ENCODE results near the gene ZFAND6.

Gene ZFAND6

GRCh38 chr15:80052597-80053304, 6.7 kb upstream of the ZFAND6 start:
- no peak for DNase-seq (ENCODE audit: low read depth)

- DNase-seq (ENCODE audit: low read depth) = no peak
These were observed 3.5 kb upstream of the ZFAND6 start for GRCh38 chr15:80055933-80056332.

GRCh38 chr15:80058044-80058443, 1.4 kb upstream of the ZFAND6 start:
- DNase-seq (ENCODE audit: low read depth) = no peak

- DNase-seq (ENCODE audit: low read depth) = peak; percentile 31
These were observed 395 bp downstream of the ZFAND6 start for GRCh38 chr15:80059786-80060355.

- DNase-seq (ENCODE audit: low read depth) = no peak
These were observed 1.0 kb downstream of the ZFAND6 start for GRCh38 chr15:80060356-80061006.

GRCh38 chr15:80061582-80061981, 2.1 kb downstream of the ZFAND6 start:
- DNase-seq (ENCODE audit: low read depth) = no peak

GRCh38 chr15:80066912-80067311, 7.4 kb downstream of the ZFAND6 start:
- DNase-seq (ENCODE audit: low read depth) = no peak

- no peak for DNase-seq (ENCODE audit: low read depth)
These were observed 9.1 kb downstream of the ZFAND6 start for GRCh38 chr15:80068578-80068977.

GRCh38 chr15:80070840-80071239, 11.4 kb downstream of the ZFAND6 start:
- no peak for DNase-seq (ENCODE audit: low read depth)

- DNase-seq (ENCODE audit: low read depth) = no peak
These were observed 12.2 kb downstream of the ZFAND6 start for GRCh38 chr15:80071652-80072051.

- no peak for DNase-seq (ENCODE audit: low read depth)
These were observed 13.0 kb downstream of the ZFAND6 start for GRCh38 chr15:80072285-80072994.

GRCh38 chr15:80073197-80073596, 13.7 kb downstream of the ZFAND6 start:
- DNase-seq (ENCODE audit: low read depth) = no peak

GRCh38 chr15:80076321-80077318, 17.1 kb downstream of the ZFAND6 start:
- DNase-seq (ENCODE audit: low read depth) = no peak

GRCh38 chr15:80081390-80081789, 21.9 kb downstream of the ZFAND6 start:
- no peak for DNase-seq (ENCODE audit: low read depth)

GRCh38 chr15:80087104-80087503, 27.6 kb downstream of the ZFAND6 start:
- DNase-seq (ENCODE audit: low read depth) = no peak

GRCh38 chr15:80090041-80090440, 30.6 kb downstream of the ZFAND6 start:
- DNase-seq (ENCODE audit: low read depth) = no peak

- DNase-seq (ENCODE audit: low read depth) = no peak
These were observed 31.5 kb downstream of the ZFAND6 start for GRCh38 chr15:80090879-80091503.

GRCh38 chr15:80093854-80094418, 34.5 kb downstream of the ZFAND6 start:
- DNase-seq (ENCODE audit: low read depth) = peak; percentile 6

GRCh38 chr15:80095511-80095910, 36.0 kb downstream of the ZFAND6 start:
- no peak for DNase-seq (ENCODE audit: low read depth)

GRCh38 chr15:80095969-80096368, 36.5 kb downstream of the ZFAND6 start:
- no peak for DNase-seq (ENCODE audit: low read depth)

- DNase-seq (ENCODE audit: low read depth) = no peak
These were observed 38.9 kb downstream of the ZFAND6 start for GRCh38 chr15:80098341-80098740.
